T-helper 9 cell (primary cell): ENCODE data around the gene S100PBP.
"Not testable (repeated sequence)": the region's sequence is repeated elsewhere in the genome, so short reads cannot be mapped to it uniquely, and the experiment has no call there.

Experiments
- DNase-seq: peaks from one replicate; pipeline ENCODE4 v3.0.0-alpha.2; 2020

Gene S100PBP

DNA sequence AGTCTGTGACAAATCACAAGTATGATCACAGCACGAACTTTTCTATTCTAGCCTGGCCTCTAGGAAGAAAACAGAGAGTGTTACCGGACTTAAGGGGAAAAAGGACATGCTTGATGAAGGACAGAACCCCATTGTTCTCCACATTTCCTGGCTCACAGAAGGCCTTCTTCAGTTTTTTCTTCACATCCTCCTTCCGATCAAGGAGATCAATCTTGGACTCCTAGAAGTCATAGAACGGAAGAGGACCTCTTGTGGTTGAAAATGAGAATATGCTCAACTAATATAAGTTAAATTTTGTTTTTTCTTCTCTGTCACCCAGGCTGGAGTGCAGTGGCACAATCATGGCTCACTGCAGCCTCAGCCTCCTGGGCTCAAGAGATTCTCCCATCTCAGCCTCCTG is 30.6 kb upstream of the S100PBP start:
- DNase-seq: no peak

GRCh38 chr1:32789356-32789755 is 28.1 kb upstream of the S100PBP start:
- not testable (repeated sequence) for DNase-seq

- DNase-seq: no peak
Measured at GRCh38 chr1:32791881-32792280, 25.6 kb upstream of the S100PBP start.

GRCh38 chr1:32795763-32796162 is 21.7 kb upstream of the S100PBP start:
- not testable (repeated sequence) for DNase-seq

DNA sequence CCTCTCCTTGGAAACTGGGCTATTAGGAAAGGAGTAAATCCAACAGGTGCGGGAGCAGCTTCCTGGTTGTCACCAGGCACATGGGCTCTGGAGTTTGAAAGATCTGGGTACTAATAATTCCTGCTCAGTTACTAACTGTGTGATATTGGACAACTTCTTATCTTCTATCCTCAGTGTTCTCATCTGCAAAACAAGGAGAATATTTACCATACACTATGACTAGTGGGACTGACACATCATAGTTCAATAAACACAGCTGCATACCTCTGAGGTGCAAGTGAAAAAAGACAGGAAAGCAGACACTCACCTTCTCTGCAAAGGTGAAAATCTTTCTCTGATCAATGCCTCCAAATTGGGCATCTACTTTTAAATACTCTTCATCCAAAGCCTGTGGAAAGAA is 20.0 kb upstream of the S100PBP start:
- no peak for DNase-seq

- DNase-seq: no peak
Measured at GRCh38 chr1:32798191-32798590, 19.3 kb upstream of the S100PBP start.

DNA sequence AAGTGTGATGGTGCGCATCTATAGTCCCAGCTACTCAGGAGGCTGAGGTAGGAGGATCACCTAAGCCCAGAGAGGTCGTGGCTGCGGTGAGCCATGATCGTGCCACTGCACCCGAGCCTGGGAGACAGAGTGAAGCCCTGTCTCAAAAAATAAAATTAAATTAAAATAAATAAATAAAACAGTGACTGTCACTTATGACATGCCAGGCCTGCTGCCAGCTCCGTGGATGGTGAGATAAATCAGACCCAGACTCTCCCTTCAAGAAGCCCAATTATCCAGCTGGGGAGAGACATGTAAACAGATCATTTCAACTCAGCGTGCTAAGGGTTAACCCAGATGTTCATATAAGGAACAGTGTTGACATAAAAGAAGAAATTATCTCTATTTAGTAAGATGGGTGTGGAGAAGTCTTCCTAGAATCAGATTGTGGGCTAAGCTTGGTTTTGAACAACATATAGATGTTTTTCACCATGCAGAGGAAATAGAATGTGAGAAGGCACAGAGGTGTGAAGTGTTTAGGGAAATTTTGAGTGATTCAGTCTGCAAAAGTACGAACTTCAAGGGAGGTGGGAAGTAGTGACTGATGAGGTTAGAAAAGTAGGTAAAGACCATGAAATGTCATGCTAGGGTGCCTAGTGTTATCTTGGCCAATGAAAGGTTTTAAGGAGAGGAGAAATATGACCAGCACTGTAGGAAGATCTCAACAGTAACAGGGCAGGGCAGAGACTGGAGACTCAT is 18.6 kb upstream of the S100PBP start:
- no peak for DNase-seq

- peak; percentile 14 for DNase-seq
Measured at GRCh38 chr1:32801096-32801715, 16.2 kb upstream of the S100PBP start.

DNA sequence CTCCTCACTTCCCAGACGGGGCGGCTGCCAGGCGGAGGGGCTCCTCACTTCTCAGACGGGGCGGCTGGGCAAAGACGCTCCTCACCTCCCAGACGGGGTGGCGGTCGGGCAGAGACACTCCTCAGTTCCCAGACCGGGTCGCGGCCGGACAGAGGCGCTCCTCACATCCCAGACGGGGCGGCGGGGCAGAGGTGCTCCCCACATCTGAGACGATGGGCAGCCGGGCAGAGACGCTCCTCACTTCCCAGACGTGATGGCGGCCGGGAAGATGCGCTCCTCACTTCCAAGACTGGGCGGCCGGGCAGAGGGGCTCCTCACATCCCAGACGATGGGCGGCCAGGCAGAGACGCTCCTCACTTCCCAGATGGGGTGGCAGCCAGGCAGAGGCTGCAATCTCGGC is 13.0 kb upstream of the S100PBP start:
- not testable (repeated sequence) for DNase-seq

- DNase-seq: no peak
Measured at GRCh38 chr1:32806290-32806689, 11.2 kb upstream of the S100PBP start.

GRCh38 chr1:32806910-32807523 is 10.4 kb upstream of the S100PBP start:
- DNase-seq: no peak

DNA sequence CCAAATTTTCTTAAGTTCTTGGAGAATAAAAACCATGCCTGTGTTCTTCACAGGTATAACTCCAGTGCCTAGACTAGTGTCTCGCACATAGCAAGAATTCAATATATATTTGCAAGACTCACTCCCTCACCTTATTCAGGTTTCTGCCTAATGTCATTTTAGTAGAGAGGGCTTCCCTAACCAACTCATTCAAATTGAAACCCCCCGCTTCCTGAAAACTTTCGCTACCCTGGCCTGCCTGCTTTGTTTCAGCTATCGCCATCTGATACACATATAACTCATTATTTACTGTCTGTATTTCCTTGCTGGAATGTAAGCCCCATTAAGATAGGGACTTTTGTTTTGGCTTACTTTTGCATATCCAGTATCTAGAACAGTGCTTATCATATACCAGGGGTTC is 8.9 kb upstream of the S100PBP start:
- no peak for DNase-seq

- no peak for DNase-seq
Measured at GRCh38 chr1:32810358-32810757, 7.1 kb upstream of the S100PBP start.

GRCh38 chr1:32811265-32811664 is 6.2 kb upstream of the S100PBP start:
- DNase-seq: no peak

GRCh38 chr1:32811917-32812316 is 5.5 kb upstream of the S100PBP start:
- DNase-seq: no peak

DNA sequence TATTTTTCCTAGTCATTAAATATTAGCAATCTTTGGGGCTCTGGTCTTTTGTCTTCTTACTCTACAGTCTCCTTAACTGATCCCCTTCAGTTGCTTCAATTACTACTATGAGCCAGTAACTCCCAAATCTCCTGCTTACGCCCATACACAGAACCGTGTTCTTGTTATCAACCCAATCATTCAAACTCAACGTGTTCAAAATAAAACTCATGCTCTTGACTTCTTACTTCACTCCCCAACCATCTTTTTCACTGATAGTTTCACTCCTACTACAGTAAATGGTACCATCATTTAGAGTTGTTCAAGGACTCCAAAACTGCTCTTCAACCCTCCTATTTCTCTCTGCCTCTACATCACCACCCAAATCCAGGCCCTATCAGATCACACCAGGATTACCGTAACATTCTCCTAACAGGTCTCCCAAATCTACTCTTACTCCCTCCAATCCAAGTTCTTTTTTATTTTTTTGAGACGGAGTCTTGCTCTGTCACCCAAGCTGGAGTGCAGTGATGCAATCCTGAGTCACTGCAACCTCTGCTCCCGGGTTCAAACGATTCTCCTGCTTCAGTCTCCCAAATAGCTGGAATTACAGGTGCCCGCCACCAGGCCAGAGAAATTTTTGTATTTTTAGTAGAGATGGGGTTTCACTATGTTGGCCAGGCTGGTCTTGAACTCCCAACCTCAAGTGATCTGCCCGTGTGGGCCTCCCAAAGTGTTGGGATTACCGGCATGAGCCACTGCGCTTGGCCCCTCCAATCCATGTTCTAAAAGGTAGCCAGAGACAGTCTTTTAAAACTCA is 3.3 kb upstream of the S100PBP start:
- DNase-seq: no peak

DNA sequence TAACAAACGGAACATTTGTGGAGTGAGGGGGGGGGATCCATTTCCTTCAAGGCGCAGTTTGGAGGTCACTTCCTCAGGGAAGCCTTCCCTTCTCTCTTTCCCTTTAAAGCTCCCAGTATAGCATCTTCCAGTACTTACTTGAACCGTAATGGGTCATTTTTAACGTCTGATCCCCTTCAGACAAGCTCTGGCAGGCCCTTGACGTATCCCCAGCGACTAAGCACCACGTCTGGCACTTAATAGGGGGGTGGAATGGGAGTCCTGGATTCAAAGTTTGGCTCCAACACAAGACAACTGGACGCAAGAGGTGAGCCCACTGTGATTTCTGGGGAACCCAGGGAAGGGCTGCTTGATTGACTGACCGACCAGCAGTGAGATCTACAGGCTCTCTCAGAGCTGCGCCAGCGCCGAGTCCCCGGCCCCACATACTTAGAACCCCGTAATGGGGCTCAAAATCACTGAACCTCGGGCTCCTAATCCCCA is 736 bp upstream of the S100PBP start:
- DNase-seq: no peak

DNA sequence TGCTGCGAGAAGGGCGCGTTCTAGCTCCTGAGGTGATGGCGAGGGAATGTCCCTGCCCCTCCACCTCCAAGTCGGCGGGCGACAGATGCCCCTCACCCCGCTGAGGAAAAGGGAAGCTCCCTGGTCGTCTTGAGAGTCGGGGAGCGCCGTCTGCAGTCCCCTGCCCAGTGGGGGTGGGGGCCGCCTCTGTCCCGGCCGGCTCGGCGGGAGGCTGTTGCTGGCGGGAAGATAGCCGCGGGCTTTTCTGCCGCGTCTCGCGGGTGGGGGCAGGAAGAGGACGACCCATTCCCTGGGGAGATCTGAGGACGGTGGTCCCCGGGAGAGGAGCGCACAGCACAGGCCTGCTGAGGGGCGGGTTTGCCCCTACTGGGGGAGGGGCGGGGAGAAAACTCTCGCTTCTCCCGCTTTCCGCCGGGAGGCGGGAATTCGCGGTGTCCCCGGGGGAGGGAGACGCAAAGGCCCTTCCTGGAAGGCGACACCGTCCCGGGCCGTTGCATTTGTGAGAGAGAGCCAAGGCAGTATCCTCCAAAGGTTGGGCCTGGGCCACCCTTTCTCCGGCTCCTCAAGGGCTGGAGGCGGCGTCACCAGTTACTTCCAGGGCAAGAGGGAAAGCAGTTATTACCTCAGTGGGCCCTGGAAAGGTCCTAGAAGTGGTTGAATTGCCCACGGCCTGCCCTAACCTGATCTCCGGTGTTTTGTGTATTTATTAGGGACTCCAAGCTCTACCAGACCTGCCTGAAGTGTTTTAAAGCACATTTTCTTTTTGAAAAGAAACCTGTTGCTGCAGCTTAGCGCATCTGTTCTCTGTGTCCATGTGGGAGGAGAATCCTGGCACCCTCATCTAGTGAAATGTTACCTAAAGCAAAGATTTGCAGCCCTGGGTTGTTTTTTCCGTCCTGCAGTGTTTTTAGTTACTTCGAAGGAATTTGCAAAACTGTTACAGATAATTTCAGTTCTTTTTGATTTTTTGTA is 648 bp downstream of the S100PBP start:
- DNase-seq: peak; percentile 17

GRCh38 chr1:32818804-32819541 is 1.5 kb downstream of the S100PBP start:
- no peak for DNase-seq

DNA sequence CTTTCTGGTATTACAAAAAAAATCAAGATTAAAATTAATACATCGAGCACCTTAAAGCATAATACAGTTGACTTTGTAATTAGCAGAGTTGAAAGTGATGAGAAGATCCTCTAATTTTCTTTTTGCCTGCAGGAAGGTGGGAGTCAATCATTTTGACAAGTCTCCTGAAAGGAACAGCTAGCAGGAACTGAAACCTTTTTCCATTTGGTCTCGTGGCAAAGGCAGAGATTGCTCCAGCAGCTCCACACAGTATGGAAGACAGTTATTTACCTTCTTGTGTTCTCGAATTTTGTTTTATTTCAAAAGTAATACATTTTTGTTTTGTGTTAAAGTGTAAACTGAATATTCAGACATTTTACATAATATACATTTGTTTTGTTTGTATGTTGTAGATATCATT is 7.7 kb downstream of the S100PBP start:
- DNase-seq: no peak

DNA sequence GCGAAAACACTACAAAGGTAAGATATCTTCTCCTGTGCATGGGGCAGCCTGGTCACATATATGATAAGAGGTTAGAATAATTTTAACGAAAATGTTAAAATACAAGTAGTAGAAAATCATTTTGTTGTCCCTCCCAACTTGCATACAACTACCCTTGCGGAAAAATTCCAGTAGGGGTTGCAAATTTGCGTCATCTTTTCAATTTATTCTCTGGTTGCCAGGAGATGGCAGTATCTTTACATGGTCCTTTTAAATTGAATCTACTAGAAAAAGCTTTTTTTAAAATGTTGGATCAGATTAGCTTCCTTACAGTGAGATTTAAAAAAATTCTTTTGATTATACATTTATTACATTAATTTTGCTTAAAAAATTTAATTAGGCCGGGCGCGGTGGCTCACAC is 10.9 kb downstream of the S100PBP start:
- DNase-seq: no peak
